K562 (cell line): Measurements from ENCODE around the gene OR6S1. TPM values are rescaled to one million over a fixed set of nuclear protein-coding genes. Genes with fewer than 3 reads are reported as not detected.

Experiments used
- ATAC-seq: fragments of 200-7000 bp; cut with Tn5 transposase; 3 replicates; pipeline ENCODE4 v1.9.1; 2020; ENCODE audit warnings: moderate library complexity
- BruUV-seq: library from RNA; stranded (reverse); fragments of 400-500 nt; replicated peaks from 2 replicates; lab custom pipeline; 2021; lab: Mats Ljungman, UMichigan
- CTCF ChIA-PET: fragments of 300-600 bp; formaldehyde crosslinking; extraction: SDS; loops from one replicate; lab custom pipeline; 2021; ENCODE audit warnings: low intra/inter-chr PET ratio; lab: Yijun Ruan, JAX
- POLR2A ChIA-PET: fragments of 300-600, 350-650 bp; sonication (Branson Sonifier 250); formaldehyde crosslinking; extraction: SDS; loops from one replicate; lab custom pipeline; 2021; ENCODE audit warnings: antibody characterized with exemption, inconsistent platforms; lab: Yijun Ruan, JAX
- DNase-seq, 4 experiments: peaks; one replicate each; pipeline versions ENCODE4 v3.0.0 to v3.0.0-alpha.2; 2011 to 2018; ENCODE audit warnings: low spot score in 3 of 4, mixed read lengths in 3 of 4; ENCODE audit errors: extremely low read depth in 1 of 4
- FAIRE-seq: peaks from 2 replicates; lab custom pipeline; 2011; peaks lifted over from hg19 to GRCh38; lab: Jason Lieb, UNC
- H2AFZ ChIP-seq: 2 replicates; pipeline ENCODE4 v1.6.0; 2011; ENCODE audit warnings: low read depth, low read length, control low read depth, inconsistent platforms
- H3K27ac ChIP-seq: fragments of 200-600 bp; 3 replicates; pipeline ENCODE4 v1.8.0; 2011; ENCODE audit warnings: low read depth, mild to moderate bottlenecking, control low read depth, inconsistent platforms, low read length, moderate library complexity, mixed read lengths; ENCODE audit errors: extremely low read depth
- H3K27me3 ChIP-seq, 2 experiments: fragments of 300-600 bp in 1 of 2; 2 replicates in 1 of 2; 3 replicates in 1 of 2; pipeline versions ENCODE4 v1.6.0 to v1.8.0; 2011; ENCODE audit warnings: inconsistent platforms in 2 of 2, low read length in 2 of 2, mild to moderate bottlenecking in 1 of 2, mixed read lengths in 1 of 2, moderate library complexity in 1 of 2; ENCODE audit not compliant: control insufficient read depth in 2 of 2, insufficient read depth in 2 of 2
- H3K36me3 ChIP-seq: fragments of 300-600 bp; 3 replicates; pipeline ENCODE4 v1.8.0; 2011; ENCODE audit warnings: mild to moderate bottlenecking, low read length, inconsistent platforms; ENCODE audit not compliant: control insufficient read depth, insufficient read depth
- H3K4me1 ChIP-seq, 2 experiments: fragments of 200-600 bp in 1 of 2; replicated peaks in 1 of 2; 2 replicates in 1 of 2; 3 replicates in 1 of 2; pipeline versions ENCODE4 v1.5.1 to v1.8.0; 2011; ENCODE audit warnings: inconsistent platforms in 2 of 2, low read length in 2 of 2, mild to moderate bottlenecking in 1 of 2, mixed read lengths in 1 of 2, moderate library complexity in 1 of 2; ENCODE audit not compliant: control insufficient read depth in 2 of 2, insufficient read depth in 2 of 2
- H3K4me2 ChIP-seq: 2 replicates; pipeline ENCODE4 v1.6.1; 2011; ENCODE audit warnings: low read length, control low read depth, inconsistent platforms, mixed read lengths; ENCODE audit not compliant: insufficient read depth
- H3K4me3 ChIP-seq: fragments of 200-600 bp; sonication (generic), shearing (Covaris generic); 2 replicates; pipeline ENCODE4 v1.5.1; 2016; ENCODE audit warnings: control low read depth, inconsistent platforms
- H3K79me2 ChIP-seq: fragments of 200-600 bp; 3 replicates; pipeline ENCODE4 v1.8.0; 2011; ENCODE audit warnings: low read length, inconsistent platforms; ENCODE audit not compliant: control insufficient read depth, insufficient read depth
- H3K9ac ChIP-seq, 2 experiments: 2 replicates each; pipeline versions ENCODE4 v1.6.0 to v1.6.1; 2011; ENCODE audit warnings: low read depth in 2 of 2, low read length in 2 of 2, control low read depth in 1 of 2, inconsistent platforms in 1 of 2, mild to moderate bottlenecking in 1 of 2, mixed read lengths in 1 of 2; ENCODE audit not compliant: insufficient read depth in 1 of 2
- H3K9me1 ChIP-seq: one replicate; pipeline ENCODE4 v1.6.0; 2011; ENCODE audit warnings: inconsistent platforms, mild to moderate bottlenecking, low read length, moderate library complexity; ENCODE audit not compliant: control insufficient read depth, insufficient read depth
- H3K9me3 ChIP-seq: replicated peaks from 2 replicates; pipeline ENCODE4 v1.5.1; 2011; ENCODE audit warnings: low read depth, low read length, inconsistent platforms; ENCODE audit not compliant: control insufficient read depth, insufficient read depth
- H4K20me1 ChIP-seq: replicated peaks from 2 replicates; pipeline ENCODE4 v1.6.1; 2011; ENCODE audit warnings: low read length, inconsistent platforms, mixed read lengths; ENCODE audit not compliant: control insufficient read depth, insufficient read depth
- CHD2 ChIP-seq: IDR thresholded peaks from 2 replicates; pipeline ENCODE4 v1.6.1; 2011; ENCODE audit warnings: low read depth, low read length
- EP300 ChIP-seq: IDR thresholded peaks from 2 replicates; pipeline ENCODE4 v1.6.1; 2012; ENCODE audit warnings: low read length, improper control_type of control experiment
- GATAD2B ChIP-seq: fragments of 450-650 bp; IDR thresholded peaks from 2 replicates; pipeline ENCODE4 v1.6.1; 2017; ENCODE audit warnings: mild to moderate bottlenecking, borderline replicate concordance
- POLR2G ChIP-seq: fragments of 200-400 bp; formaldehyde crosslinking; IDR thresholded peaks from 2 replicates; pipeline ENCODE4 v1.6.1; 2017; ENCODE audit warnings: low read depth, mild to moderate bottlenecking, antibody characterized with exemption, low read length, moderate library complexity
- ZFP30 ChIP-seq: fragments of 250-450 bp; sonication (Bioruptor Pico); IDR thresholded peaks from 2 replicates; pipeline ENCODE4 v1.8.0; 2022; ENCODE audit warnings: moderate library complexity, mild to moderate bottlenecking, inconsistent platforms, borderline replicate concordance
- ZNF444 ChIP-seq: fragments of 250-450 bp; sonication (Bioruptor Pico); IDR thresholded peaks from 2 replicates; pipeline ENCODE4 v1.4.0; 2020; ENCODE audit warnings: mild to moderate bottlenecking, moderate library complexity
- ZNF551 ChIP-seq: fragments of 250-450 bp; sonication (Bioruptor Pico); IDR thresholded peaks from 2 replicates; pipeline ENCODE4 v1.5.0; 2021; ENCODE audit warnings: mild to moderate bottlenecking, moderate library complexity
- ZNF764 ChIP-seq: fragments of 250-450 bp; sonication (Bioruptor Pico); IDR thresholded peaks from 2 replicates; pipeline ENCODE4 v1.4.0; 2020; ENCODE audit warnings: low read depth, mild to moderate bottlenecking, moderate library complexity
- WGBS: fragments of 100-300 bp; shearing (Covaris generic); methylation state at CpG from one replicate; pipeline ENCODE4 v1.1.6; 2016; ENCODE audit warnings: low coverage, mixed read lengths; ENCODE audit not compliant: insufficient coverage; ENCODE audit errors: missing lambda C conversion rate; 5-methylcytosine and 5-hydroxymethylcytosine counted together
- in situ Hi-C: fragments of 300-500 bp; cut with MboI; formaldehyde crosslinking; loops from 4 replicates; pipeline ENCODE4 v1.15.0; 2018; ENCODE audit warnings: inconsistent platforms, mixed read lengths
- intact Hi-C: fragments of 100-400 bp; cut with micrococcal nuclease; formaldehyde crosslinking; loops from 2 replicates; pipeline ENCODE4 v1.14.2; 2022
- polyA plus RNA-seq, 8 experiments: library from polyadenylated mRNA; depleted of rRNA in 4 of 8; stranded (reverse) in 5 of 8; unstranded in 3 of 8; fragments of >200 nt; fragmentation: Nextera tagmentation in 2 of 8; fragmentation: Illumina TruSeq in 1 of 8; extraction: Ambion mirVana in 2 of 8; extraction: Trizol in 1 of 8; gene quantifications; 2 replicates each; pipeline versions ENCODE4 v1.2.1 to v1.2.3, GENCODE V29; 2011 to 2014; ENCODE audit warnings: inconsistent platforms in 1 of 8, missing spikeins in 1 of 8
- total RNA-seq, 7 experiments: library from RNA; depleted of rRNA in 6 of 7; stranded (reverse); fragments of >200 nt in 6 of 7; fragmentation: Illumina TruSeq in 2 of 7; extraction: Trizol in 2 of 7; gene quantifications; 2 replicates each; pipeline versions ENCODE4 v1.2.1 to v1.2.3, GENCODE V29; 2011 to 2021; ENCODE audit warnings: low replicate concordance in 1 of 7
- TF ChIP-seq, protein P1 (sequence below): fragments of 250-450 bp; sonication (Bioruptor Pico); IDR thresholded peaks from 2 replicates; pipeline ENCODE4 v1.5.0; 2021
- TF ChIP-seq, protein P2 (sequence below): fragments of 250-450 bp; sonication (Bioruptor Pico); IDR thresholded peaks from 2 replicates; pipeline ENCODE4 v1.6.1; 2021; ENCODE audit warnings: mild to moderate bottlenecking
- TF ChIP-seq, protein P3 (sequence below): sonication (generic); formaldehyde crosslinking; IDR thresholded peaks from 2 replicates; pipeline ENCODE4 v1.8.1; 2022; ENCODE audit warnings: missing genetic modification reagents
- TF ChIP-seq, protein P4 (sequence below), 2 experiments: fragments of 450-650 bp; formaldehyde crosslinking in 1 of 2; IDR thresholded peaks; 2 replicates each; pipeline versions ENCODE4 v1.4.0 to v1.6.1; 2014 to 2020; ENCODE audit warnings: mild to moderate bottlenecking in 2 of 2, borderline replicate concordance in 1 of 2, low read depth in 1 of 2

The OR6S1 gene
- total and polyA plus RNA-seq, 9 of the 15 experiments (the other 6 are each of a cell fraction or from before 2014, with no cell fraction given): not detected

DNA sequence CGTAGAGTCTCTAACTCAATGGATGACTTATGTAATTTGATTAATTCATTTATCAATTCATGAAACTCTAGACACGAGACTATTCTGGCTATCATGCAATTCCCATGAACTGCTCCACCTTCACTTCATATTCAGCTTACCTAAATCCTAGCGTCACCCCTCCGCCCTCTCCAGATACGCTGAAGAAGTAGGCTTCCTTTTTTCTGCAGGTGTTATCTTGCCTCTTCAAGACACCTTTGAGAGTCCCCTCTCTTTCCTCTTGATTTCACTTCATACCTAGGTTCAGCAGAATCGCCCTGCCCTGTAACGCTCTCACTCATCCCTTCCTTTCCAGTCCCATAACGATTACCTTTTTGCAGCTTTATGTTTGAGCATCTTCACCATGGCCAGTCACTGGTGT, 38.9 kb upstream of the OR6S1 start:
- in situ Hi-C loops (loop anchor here (5.0 kb wide), 1 partner anchor 48 kb away; no protein-coding TSS in a partner anchor), intact Hi-C loops (loop anchor here (5.0 kb wide), 1 partner anchor 338 kb away; the partner anchor contains the start of gene PARP2)
- Histone ChIP-seq H3K79me2 (no peaks in the 10 kb centered on the region), H3K4me3 (peak overlapping the region; percentile 75), H3K9me3 (no peaks in the 10 kb centered on the region), H3K36me3 (no peaks in the 10 kb centered on the region), H2AFZ (peak overlapping the region; percentile 92), H3K27ac (no peak overlapping the region), H3K27me3 (no peaks in the 10 kb centered on the region), H3K9me1 (no peaks in the 10 kb centered on the region), H3K4me1 (peaks cover 10 to 13% of the 10 kb centered on the region in 2 experiments; a peak in 3 of 5 replicates), H4K20me1 (peaks cover 9% of the 10 kb centered on the region; the same call in 1 of the 2 replicates), H3K4me2 (peak overlapping the region; percentile 94), H3K9ac (peak overlapping the region in 1 of 2 experiments; percentile 51; a peak in 2 of 4 replicates)
- DNase-seq (no peak), ATAC-seq (no peak), FAIRE-seq (no peak)
- ChIA-PET POLR2A (interaction anchor here (1.2 to 1.3 kb wide), 2 partner anchors 41 to 66 kb away, joined by 3 read pairs; no protein-coding TSS in a partner anchor), CTCF (no interaction called here)
- WGBS: 2% methylated on average over 8 of the region's 8 CpGs
- BruUV-seq: no TSS peak
- TF ChIP-seq, protein P1, sequence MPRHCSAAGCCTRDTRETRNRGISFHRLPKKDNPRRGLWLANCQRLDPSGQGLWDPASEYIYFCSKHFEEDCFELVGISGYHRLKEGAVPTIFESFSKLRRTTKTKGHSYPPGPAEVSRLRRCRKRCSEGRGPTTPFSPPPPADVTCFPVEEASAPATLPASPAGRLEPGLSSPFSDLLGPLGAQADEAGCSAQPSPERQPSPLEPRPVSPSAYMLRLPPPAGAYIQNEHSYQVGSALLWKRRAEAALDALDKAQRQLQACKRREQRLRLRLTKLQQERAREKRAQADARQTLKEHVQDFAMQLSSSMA (CRISPR knock-in tag): no peak
- TF ChIP-seq CHD2 (no peak), ZNF764 (CRISPR knock-in tag) (no peak), GATAD2B (no peak), ZNF551 (CRISPR knock-in tag) (no peak), EP300 (no peak), ZFP30 (CRISPR knock-in tag) (no peak), ZNF444 (CRISPR knock-in tag) (no peak), POLR2G (no peak)
- TF ChIP-seq, protein P2, sequence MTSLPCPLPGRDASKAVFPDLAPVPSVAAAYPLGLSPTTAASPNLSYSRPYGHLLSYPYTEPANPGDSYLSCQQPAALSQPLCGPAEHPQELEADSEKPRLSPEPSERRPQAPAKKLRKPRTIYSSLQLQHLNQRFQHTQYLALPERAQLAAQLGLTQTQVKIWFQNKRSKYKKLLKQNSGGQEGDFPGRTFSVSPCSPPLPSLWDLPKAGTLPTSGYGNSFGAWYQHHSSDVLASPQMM: no peak
- TF ChIP-seq, protein P3, sequence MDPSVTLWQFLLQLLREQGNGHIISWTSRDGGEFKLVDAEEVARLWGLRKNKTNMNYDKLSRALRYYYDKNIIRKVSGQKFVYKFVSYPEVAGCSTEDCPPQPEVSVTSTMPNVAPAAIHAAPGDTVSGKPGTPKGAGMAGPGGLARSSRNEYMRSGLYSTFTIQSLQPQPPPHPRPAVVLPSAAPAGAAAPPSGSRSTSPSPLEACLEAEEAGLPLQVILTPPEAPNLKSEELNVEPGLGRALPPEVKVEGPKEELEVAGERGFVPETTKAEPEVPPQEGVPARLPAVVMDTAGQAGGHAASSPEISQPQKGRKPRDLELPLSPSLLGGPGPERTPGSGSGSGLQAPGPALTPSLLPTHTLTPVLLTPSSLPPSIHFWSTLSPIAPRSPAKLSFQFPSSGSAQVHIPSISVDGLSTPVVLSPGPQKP (CRISPR knock-in tag): no peak
- TF ChIP-seq, protein P4, sequence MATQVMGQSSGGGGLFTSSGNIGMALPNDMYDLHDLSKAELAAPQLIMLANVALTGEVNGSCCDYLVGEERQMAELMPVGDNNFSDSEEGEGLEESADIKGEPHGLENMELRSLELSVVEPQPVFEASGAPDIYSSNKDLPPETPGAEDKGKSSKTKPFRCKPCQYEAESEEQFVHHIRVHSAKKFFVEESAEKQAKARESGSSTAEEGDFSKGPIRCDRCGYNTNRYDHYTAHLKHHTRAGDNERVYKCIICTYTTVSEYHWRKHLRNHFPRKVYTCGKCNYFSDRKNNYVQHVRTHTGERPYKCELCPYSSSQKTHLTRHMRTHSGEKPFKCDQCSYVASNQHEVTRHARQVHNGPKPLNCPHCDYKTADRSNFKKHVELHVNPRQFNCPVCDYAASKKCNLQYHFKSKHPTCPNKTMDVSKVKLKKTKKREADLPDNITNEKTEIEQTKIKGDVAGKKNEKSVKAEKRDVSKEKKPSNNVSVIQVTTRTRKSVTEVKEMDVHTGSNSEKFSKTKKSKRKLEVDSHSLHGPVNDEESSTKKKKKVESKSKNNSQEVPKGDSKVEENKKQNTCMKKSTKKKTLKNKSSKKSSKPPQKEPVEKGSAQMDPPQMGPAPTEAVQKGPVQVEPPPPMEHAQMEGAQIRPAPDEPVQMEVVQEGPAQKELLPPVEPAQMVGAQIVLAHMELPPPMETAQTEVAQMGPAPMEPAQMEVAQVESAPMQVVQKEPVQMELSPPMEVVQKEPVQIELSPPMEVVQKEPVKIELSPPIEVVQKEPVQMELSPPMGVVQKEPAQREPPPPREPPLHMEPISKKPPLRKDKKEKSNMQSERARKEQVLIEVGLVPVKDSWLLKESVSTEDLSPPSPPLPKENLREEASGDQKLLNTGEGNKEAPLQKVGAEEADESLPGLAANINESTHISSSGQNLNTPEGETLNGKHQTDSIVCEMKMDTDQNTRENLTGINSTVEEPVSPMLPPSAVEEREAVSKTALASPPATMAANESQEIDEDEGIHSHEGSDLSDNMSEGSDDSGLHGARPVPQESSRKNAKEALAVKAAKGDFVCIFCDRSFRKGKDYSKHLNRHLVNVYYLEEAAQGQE (IDR thresholded peaks at IDR 0.05; ENCODE audit: borderline replicate concordance): no peak
- TF ChIP-seq, protein P4 (CRISPR knock-in tag; IDR thresholded peaks at IDR 0.05; ENCODE audit: low read depth): no peak
